Measurements from ENCODE around the gene PDIA5. TPM values are rescaled to one million over a fixed set of nuclear protein-coding genes. Genes with fewer than 3 reads are reported as not detected.

PDIA5 gene
- total RNA-seq, 1 experiment from 2014 or later: 50.8 TPM

- no peak for TF ChIP-seq TCF7L2 (IDR thresholded peaks at IDR 0.05; ENCODE audit: borderline replicate concordance, extremely low read depth, insufficient read depth, insufficient read length)
These were observed 52.6 kb downstream of the PDIA5 start (continued) for GRCh38 chr3:123119388-123119787.

DNA sequence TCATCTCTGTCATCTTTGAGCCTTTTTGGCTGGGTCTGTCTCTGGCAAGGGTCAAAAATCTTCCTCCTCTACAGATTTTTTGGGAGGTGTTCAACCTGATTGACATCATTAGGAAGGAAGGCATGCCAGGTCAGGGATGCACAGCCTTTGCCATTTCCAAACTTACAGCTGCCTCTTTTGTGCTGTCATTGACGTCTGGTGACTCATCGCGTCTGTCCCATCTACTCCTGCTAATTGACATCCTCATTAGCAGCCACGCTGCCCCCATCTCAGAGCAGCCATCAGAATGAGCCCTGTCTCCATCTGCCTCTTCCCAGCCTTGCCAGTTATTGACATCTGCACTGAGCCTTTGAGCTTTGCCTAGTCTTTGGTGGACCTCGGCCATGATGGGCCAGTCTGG is 53.0 kb downstream of the PDIA5 start:
- Histone ChIP-seq H3K36me3 (ENCODE audit: control insufficient read depth in 1 of 2, insufficient read depth in 2 of 2, low read length in 2 of 2) (peaks cover 31 to 52% of the 10 kb centered on the region in 2 experiments; a peak in 3 of 4 replicates), H3K9me3 (ENCODE audit: control insufficient read depth in 1 of 2, insufficient read depth in 1 of 2, low read depth in 1 of 2, low read length in 2 of 2) (no peaks in the 10 kb centered on the region), H3K4me1 (ENCODE audit: control insufficient read depth in 1 of 2, insufficient read depth in 2 of 2, low read length in 2 of 2) (peaks cover 0 to 15% of the 10 kb centered on the region in 2 experiments; a peak in 2 of 4 replicates), H3K79me2 (ENCODE audit: insufficient read depth, low read length) (peaks cover 3% of the 10 kb centered on the region; the same call in 1 of the 2 replicates), H3K27me3 (ENCODE audit: insufficient read depth, low read length) (no peaks in the 10 kb centered on the region), H3K9ac (ENCODE audit: low read length) (no peak overlapping the region), H3K4me2 (ENCODE audit: low read length) (no peak overlapping the region), H2AFZ (ENCODE audit: low read depth, low read length, poor library complexity, severe bottlenecking) (no peak overlapping the region), H4K20me1 (ENCODE audit: insufficient read depth) (no peaks in the 10 kb centered on the region), H3K4me3 (replicated peaks in 1 of 2; ENCODE audit: low read depth in 1 of 2, low read length in 2 of 2) (no peak overlapping the region), H3K9me2 (ENCODE audit: insufficient read depth) (no peaks in the 10 kb centered on the region), H3K27ac (ENCODE audit: low read depth, low read length) (no peak overlapping the region)
- POLR2A ChIA-PET: no interaction called here
- no peak for DNase-seq (ENCODE audit: low read depth, low spot score)
- no peak for TF ChIP-seq FOSL1 (IDR thresholded peaks at IDR 0.05; ENCODE audit: low read depth)
- TF ChIP-seq CBX3 (IDR thresholded peaks at IDR 0.05; ENCODE audit: low read depth): no peak
- TF ChIP-seq EZH2phosphoT487 (IDR thresholded peaks at IDR 0.05; ENCODE audit: borderline replicate concordance): no peak
- no peak for TF ChIP-seq YY1 (IDR thresholded peaks at IDR 0.05; ENCODE audit: extremely low read depth, insufficient replicate concordance, low read depth, low read length)
- no peak for TF ChIP-seq TCF7L2 (IDR thresholded peaks at IDR 0.05; ENCODE audit: borderline replicate concordance, extremely low read depth, insufficient read depth, insufficient read length)
- TF ChIP-seq SRF (IDR thresholded peaks at IDR 0.05; ENCODE audit: low read depth): no peak
- intact Hi-C loops (cut with micrococcal nuclease): no loop called here
- RAD21 ChIA-PET (ENCODE audit: low non-redundant PET in 1 of 2, low total read pairs in 2 of 2, uncharacterized antibody in 2 of 2, unreplicated experiment in 2 of 2): no interaction called here
- CTCF ChIA-PET: no interaction called here
- BruUV-seq (replicated peaks): no TSS peak
- ATAC-seq: no peak

DNA sequence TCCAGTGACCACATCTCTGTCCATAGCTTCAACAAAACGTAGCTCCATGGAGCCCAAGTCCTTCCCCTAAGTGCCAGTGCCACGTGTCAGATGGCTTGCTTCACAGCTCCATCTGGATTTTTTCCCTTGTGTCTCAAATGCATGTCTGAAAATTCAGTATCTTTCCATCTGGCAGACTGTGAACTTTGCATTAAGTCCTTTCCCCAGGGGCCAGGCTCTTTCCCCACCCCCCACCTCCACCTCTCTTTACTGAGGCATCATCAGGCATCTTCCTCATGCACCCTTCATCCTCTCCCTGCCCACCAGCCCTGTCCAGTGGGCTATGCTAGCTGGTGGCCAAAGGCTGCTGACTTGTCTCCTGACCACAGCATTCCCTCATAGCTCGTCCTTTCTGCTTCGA is 53.7 kb downstream of the PDIA5 start:
- DNase-seq (ENCODE audit: low read depth, low spot score): no peak
- Histone ChIP-seq H3K9me2 (ENCODE audit: insufficient read depth) (no peaks in the 10 kb centered on the region), H3K9me3 (ENCODE audit: control insufficient read depth in 1 of 2, insufficient read depth in 1 of 2, low read depth in 1 of 2, low read length in 2 of 2) (no peaks in the 10 kb centered on the region), H3K4me1 (ENCODE audit: control insufficient read depth in 1 of 2, insufficient read depth in 2 of 2, low read length in 2 of 2) (peaks cover 0 to 15% of the 10 kb centered on the region in 2 experiments; a peak in 2 of 4 replicates), H3K4me2 (ENCODE audit: low read length) (no peak overlapping the region), H2AFZ (ENCODE audit: low read depth, low read length, poor library complexity, severe bottlenecking) (no peak overlapping the region), H3K79me2 (ENCODE audit: insufficient read depth, low read length) (peaks cover 3% of the 10 kb centered on the region; the same call in 1 of the 2 replicates), H3K36me3 (ENCODE audit: control insufficient read depth in 1 of 2, insufficient read depth in 2 of 2, low read length in 2 of 2) (peaks cover 30 to 59% of the 10 kb centered on the region in 2 experiments; a peak in 3 of 4 replicates), H3K27me3 (ENCODE audit: insufficient read depth, low read length) (no peaks in the 10 kb centered on the region), H3K9ac (ENCODE audit: low read length) (no peak overlapping the region), H3K27ac (ENCODE audit: low read depth, low read length) (no peak overlapping the region), H3K4me3 (replicated peaks in 1 of 2; ENCODE audit: low read depth in 1 of 2, low read length in 2 of 2) (no peak overlapping the region), H4K20me1 (ENCODE audit: insufficient read depth) (no peaks in the 10 kb centered on the region)
- intact Hi-C loops (cut with micrococcal nuclease): no loop called here
- TF ChIP-seq CTCF (IDR thresholded peaks at IDR 0.05 in 2 of 3, conservative IDR thresholded peaks at IDR 0.05 in 1 of 3; ENCODE audit: borderline replicate concordance in 1 of 3, insufficient read depth in 1 of 3, low read depth in 2 of 3, low read length in 2 of 3): no peak
- no TSS peak for BruUV-seq (replicated peaks)
- ChIA-PET RAD21 (ENCODE audit: low non-redundant PET in 1 of 2, low total read pairs in 2 of 2, uncharacterized antibody in 2 of 2, unreplicated experiment in 2 of 2) (no interaction called here), CTCF (no interaction called here), POLR2A (no interaction called here)
- ATAC-seq: no peak

All from HCT116 (cell line).